Dendritic cell treated with granulocyte-macrophage colony-stimulating factor and Interleukin-4, amounts not matched to agents 40 ng/mL and 50 ng/mL, for 4 days (primary cell): ENCODE data around the gene PRKG1.

Source experiments
- H3K27ac Mint-ChIP-seq: one replicate; pipeline ENCODE4 v1.8.0; 2022; ENCODE audit warnings: mild to moderate bottlenecking, mixed read lengths
- H3K27me3 Mint-ChIP-seq: one replicate; pipeline ENCODE4 v1.8.0; 2022; ENCODE audit warnings: mild to moderate bottlenecking, mixed read lengths
- H3K36me3 Mint-ChIP-seq: one replicate; pipeline ENCODE4 v1.8.0; 2022; ENCODE audit warnings: low read depth, mixed read lengths
- H3K4me1 Mint-ChIP-seq: one replicate; pipeline ENCODE4 v1.8.0; 2022; ENCODE audit warnings: low read depth, mixed read lengths
- H3K4me3 Mint-ChIP-seq: one replicate; pipeline ENCODE4 v1.8.0; 2022; ENCODE audit warnings: mild to moderate bottlenecking, moderate library complexity, mixed read lengths
- H3K9me3 Mint-ChIP-seq: one replicate; pipeline ENCODE4 v1.8.0; 2022; ENCODE audit warnings: mixed read lengths
- intact Hi-C: fragments of 100-400 bp; cut with micrococcal nuclease; formaldehyde crosslinking; loops from one replicate; pipeline ENCODE4 v1.15.0; 2022

Gene PRKG1

DNA sequence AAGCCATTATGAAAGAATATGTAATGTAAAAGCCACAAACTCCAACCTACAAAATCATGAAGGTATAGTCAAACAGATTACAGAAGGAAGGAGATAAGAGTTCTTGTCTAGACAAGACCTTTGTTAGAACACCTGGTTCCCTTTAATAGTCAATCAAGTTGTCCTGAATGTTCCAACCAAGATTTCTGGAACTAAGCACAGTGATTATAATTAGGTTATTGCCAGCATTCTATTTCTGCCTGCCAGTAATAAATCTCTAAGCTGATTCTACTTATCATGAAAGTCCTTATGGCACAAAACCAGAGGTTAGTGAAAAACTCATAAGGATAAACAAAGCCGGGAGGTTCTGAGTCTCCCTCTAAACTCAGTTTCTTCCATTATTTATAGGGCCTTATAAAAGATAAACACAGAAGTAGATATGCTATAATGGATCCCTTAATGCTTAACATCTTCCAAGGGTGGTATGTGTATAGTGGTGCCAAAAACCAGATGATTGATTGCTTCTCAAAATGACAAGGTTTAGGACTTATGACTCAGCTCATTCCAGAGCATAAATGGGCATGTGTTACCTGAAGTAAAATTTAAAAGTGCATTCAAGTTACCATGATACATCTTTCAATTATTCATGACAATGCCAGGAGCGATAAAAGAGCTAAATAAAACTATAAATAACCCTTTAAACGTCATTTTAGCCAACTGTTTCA lies 387.9 kb downstream of the PRKG1 start:
- no peaks in the 10 kb centered on the region for H3K4me1 Mint-ChIP-seq
- intact Hi-C loops = no loop called here
- H3K4me3 Mint-ChIP-seq = no peak overlapping the region
- H3K9me3 Mint-ChIP-seq = no peaks in the 10 kb centered on the region
- no peaks in the 10 kb centered on the region for H3K27me3 Mint-ChIP-seq
- H3K36me3 Mint-ChIP-seq = no peaks in the 10 kb centered on the region
- H3K27ac Mint-ChIP-seq = no peak overlapping the region

DNA sequence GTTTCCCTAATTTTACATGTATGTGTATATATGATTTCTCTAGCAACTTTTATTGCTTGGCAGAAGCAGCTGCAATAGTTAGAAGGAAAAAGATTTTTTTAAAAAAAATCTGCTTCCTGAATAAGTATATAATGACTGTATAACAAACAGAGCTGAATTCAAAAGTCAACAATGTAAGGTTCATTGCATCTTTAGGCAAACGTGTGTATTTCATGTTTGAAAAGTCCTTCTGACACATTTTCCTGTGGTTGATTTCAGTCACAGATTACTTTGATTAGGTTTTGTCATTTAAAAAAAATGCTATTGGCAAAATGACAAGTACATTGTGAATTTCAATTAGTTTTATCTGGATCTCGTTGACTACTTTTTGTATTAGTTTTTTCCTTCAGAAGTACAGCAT lies 394.1 kb downstream of the PRKG1 start:
- H3K4me1 Mint-ChIP-seq = no peaks in the 10 kb centered on the region
- intact Hi-C loops = no loop called here

DNA sequence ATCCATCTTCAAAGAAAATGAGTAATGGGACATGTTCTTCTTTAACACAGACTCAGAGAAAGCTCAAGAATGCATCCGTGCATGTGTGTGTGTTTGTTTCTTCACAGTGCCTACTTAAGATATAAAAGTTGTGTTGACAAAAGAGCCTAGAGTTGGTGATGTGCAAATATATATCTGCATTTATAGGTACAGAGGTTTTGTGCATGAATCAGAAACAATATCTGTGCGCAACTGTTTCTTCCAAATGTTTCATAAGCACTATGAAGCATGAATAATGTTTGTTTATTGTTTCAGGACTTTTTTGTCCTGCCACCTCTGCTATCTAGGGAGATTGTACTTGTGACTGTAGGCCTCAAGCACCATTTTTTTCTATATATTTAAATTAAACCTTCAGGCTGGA lies 395.4 kb downstream of the PRKG1 start:
- H3K36me3 Mint-ChIP-seq = no peaks in the 10 kb centered on the region
- intact Hi-C loops = no loop called here
- H3K27me3 Mint-ChIP-seq = no peaks in the 10 kb centered on the region
- no peaks in the 10 kb centered on the region for H3K4me1 Mint-ChIP-seq
- H3K9me3 Mint-ChIP-seq = no peaks in the 10 kb centered on the region
- H3K27ac Mint-ChIP-seq = no peak overlapping the region
- no peak overlapping the region for H3K4me3 Mint-ChIP-seq

More for the DNA sequence above, 394.1 kb downstream of the PRKG1 start:
- Mint-ChIP-seq H3K9me3 (no peaks in the 10 kb centered on the region), H3K27ac (no peak overlapping the region), H3K36me3 (no peaks in the 10 kb centered on the region), H3K4me3 (no peak overlapping the region), H3K27me3 (no peaks in the 10 kb centered on the region)

DNA sequence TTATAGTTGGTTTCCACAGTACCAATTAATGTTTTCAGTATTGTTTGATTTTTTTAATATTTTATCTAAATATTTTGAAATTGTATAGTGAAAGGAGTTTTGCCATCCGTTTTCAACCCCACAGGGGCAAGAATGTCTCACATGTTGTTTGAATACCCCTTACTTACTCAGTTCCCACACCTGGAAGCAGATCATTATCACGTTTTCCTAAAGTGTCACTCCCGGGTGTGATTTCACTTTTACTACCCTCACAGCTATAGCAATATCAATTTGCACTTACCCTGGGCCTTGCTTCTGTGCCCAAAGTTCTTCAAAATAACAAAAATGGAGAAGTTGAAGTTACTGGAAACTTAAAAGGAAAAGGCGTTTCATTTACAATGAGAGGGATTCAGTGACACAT lies 397.0 kb downstream of the PRKG1 start:
- intact Hi-C loops = no loop called here
- Mint-ChIP-seq H3K4me1 (no peaks in the 10 kb centered on the region), H3K9me3 (no peaks in the 10 kb centered on the region), H3K4me3 (no peak overlapping the region), H3K27me3 (no peaks in the 10 kb centered on the region), H3K36me3 (no peaks in the 10 kb centered on the region), H3K27ac (no peak overlapping the region)

DNA sequence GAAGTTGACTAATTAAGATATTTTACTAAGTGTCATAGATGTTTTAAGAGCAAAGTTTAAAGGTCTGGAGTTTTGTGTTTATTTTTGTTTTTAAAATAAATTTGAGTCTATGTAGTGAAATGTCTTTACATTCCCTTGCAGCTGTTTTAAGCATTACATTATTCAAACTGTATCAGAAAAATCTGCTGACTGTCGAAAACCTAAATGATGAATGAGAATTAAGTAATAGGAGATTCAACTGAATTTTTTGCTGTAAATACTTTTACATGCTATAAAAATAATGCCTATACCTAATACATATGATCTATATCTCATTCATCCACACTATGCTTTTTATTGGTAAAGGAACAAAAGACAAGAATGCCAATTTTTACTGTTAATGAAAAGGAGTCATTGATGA lies 397.9 kb downstream of the PRKG1 start:
- H3K27ac Mint-ChIP-seq = no peak overlapping the region
- intact Hi-C loops = no loop called here
- H3K4me1 Mint-ChIP-seq = no peaks in the 10 kb centered on the region
- no peaks in the 10 kb centered on the region for H3K9me3 Mint-ChIP-seq
- H3K27me3 Mint-ChIP-seq = no peaks in the 10 kb centered on the region
- no peak overlapping the region for H3K4me3 Mint-ChIP-seq
- no peaks in the 10 kb centered on the region for H3K36me3 Mint-ChIP-seq

DNA sequence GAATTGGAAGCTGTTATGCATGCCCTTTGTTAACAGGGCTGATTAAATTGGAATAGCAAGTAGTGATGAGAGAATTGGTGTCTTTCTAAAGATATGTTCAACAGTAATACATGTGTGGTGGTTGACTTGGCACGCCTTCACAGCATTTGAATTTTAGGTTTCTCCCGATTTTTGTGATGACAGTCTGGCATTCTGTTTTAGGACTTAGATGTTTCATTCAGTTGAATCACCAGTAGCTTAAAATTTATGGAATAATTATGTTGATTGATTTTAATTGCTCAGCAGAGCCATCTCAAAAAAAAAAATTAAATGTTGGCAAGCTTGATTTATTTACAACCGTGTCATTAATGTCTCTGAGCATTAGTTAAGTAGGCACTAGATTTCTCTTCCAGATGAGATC lies 405.4 kb downstream of the PRKG1 start:
- no peaks in the 10 kb centered on the region for H3K27me3 Mint-ChIP-seq
- H3K4me3 Mint-ChIP-seq = no peak overlapping the region
- intact Hi-C loops = no loop called here
- H3K9me3 Mint-ChIP-seq = peaks cover 15% of the 10 kb centered on the region
- H3K4me1 Mint-ChIP-seq = no peaks in the 10 kb centered on the region
- H3K27ac Mint-ChIP-seq = no peak overlapping the region
- H3K36me3 Mint-ChIP-seq = no peaks in the 10 kb centered on the region

DNA sequence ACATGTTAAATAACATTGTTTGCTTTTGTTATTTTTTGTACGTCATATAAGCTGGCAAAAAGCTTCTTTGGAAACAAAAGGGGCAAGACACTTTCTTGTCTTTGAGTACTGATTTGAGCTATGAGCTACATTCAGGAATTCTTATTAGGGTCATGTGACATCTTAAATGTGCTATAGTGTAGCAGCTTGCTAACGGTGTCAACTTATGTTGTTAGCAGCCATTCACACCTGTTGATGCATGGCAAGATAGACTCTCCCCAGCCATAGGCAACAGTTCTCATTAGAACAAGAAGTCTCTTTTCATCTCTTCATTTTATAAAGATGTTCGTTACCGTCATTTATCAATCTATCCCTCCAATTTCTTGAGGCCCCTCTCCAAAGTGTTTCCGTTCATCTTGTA lies 411.4 kb downstream of the PRKG1 start:
- Mint-ChIP-seq H3K27me3 (no peaks in the 10 kb centered on the region), H3K36me3 (no peaks in the 10 kb centered on the region), H3K9me3 (peaks cover 15% of the 10 kb centered on the region), H3K4me1 (no peaks in the 10 kb centered on the region), H3K27ac (no peak overlapping the region), H3K4me3 (no peak overlapping the region)
- intact Hi-C loops = no loop called here

DNA sequence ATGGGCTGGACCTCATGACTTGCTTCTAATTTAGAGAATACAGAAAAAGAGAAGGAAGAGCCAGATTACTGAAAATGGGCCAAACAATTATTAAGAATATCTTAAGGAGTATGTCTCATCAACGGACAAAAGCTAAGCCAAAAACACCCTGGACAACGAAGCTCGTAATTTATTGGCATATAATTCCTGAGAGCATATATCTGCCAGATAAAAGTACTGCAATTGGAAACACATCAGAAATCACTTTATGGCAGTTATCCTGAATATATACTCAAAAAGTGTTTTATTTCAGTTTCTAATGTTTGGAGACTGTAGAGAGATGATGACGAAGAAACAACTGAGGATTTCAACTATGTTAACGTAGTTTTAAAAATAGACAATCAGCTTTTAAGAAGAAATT lies 413.3 kb downstream of the PRKG1 start:
- Mint-ChIP-seq H3K9me3 (peaks cover 11% of the 10 kb centered on the region), H3K27me3 (no peaks in the 10 kb centered on the region), H3K36me3 (no peaks in the 10 kb centered on the region), H3K27ac (no peak overlapping the region), H3K4me1 (no peaks in the 10 kb centered on the region), H3K4me3 (no peak overlapping the region)
- intact Hi-C loops = no loop called here

DNA sequence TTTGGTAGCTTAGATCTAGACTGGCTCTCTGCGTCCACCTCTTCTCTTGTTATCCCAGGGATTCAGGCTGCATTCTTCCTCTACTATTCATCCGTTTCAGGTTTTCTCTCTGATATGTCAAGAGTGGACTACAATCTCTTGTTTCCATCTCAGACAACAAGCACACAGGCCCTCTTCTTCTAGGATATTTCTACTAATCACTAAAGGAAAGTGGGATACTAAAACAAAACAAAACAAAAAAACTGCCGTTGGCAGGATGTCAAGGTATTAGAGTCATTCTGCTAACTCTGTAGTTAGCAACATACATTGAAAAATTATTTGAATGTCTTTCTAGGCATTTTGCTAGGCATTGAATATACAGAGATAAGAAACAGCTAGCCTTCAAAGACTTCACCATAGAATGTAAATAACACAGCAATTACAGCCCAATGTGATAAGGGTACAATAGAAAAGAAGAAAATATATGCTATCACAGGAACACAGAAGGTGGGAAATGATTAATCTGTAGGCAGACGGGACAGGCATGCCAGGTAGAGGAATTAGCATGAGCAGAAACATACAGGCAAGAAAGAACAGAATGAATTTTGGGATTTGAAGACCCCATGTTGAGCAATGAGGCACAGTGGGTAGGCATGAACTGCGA lies 414.6 kb downstream of the PRKG1 start:
- H3K4me1 Mint-ChIP-seq = no peaks in the 10 kb centered on the region
- intact Hi-C loops = no loop called here
- no peaks in the 10 kb centered on the region for H3K9me3 Mint-ChIP-seq
- no peak overlapping the region for H3K4me3 Mint-ChIP-seq
- H3K27me3 Mint-ChIP-seq = no peaks in the 10 kb centered on the region
- no peak overlapping the region for H3K27ac Mint-ChIP-seq
- no peaks in the 10 kb centered on the region for H3K36me3 Mint-ChIP-seq

DNA sequence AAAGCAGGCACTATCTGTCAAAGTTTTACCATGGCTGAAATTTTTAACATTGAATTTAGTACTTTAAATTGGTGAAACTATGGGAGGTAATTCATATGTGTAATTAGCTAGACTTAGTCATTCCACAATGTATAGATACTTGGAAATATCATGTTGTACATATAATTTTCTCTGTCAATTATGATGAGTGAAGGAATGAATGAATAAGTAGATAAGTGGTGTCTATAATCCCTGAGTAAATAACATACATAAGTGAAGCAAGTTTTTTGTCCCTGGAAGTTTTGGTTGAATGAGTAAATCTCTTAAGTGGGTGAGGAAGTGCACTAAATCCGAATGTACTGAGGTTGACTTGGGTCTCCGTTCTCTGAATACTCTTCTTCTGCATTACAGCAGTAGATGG lies 424.1 kb downstream of the PRKG1 start:
- Mint-ChIP-seq H3K27me3 (no peaks in the 10 kb centered on the region), H3K36me3 (no peaks in the 10 kb centered on the region), H3K27ac (no peak overlapping the region), H3K9me3 (no peaks in the 10 kb centered on the region), H3K4me1 (no peaks in the 10 kb centered on the region), H3K4me3 (no peak overlapping the region)
- intact Hi-C loops = no loop called here

DNA sequence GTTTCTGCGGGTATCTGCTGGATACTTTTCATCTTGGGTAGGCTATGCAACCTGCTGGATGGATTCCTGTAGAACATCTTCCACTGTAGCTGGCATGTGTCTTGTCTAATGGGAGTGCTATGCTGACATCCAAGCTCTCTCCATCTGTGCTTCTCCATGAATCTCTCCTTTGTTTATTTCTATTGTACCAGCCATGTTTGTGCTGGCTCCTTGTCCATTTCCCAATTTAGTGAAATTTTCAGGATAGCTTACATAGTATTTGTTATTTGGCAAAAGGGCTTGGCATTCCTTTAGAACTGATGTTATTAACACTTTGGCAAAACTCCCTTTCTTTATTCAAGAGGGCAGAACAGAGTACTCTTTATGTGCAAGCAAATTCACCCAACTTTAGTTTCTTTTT lies 427.1 kb downstream of the PRKG1 start:
- no peaks in the 10 kb centered on the region for H3K4me1 Mint-ChIP-seq
- H3K4me3 Mint-ChIP-seq = no peak overlapping the region
- no peak overlapping the region for H3K27ac Mint-ChIP-seq
- no peaks in the 10 kb centered on the region for H3K36me3 Mint-ChIP-seq
- H3K27me3 Mint-ChIP-seq = no peaks in the 10 kb centered on the region
- intact Hi-C loops = no loop called here
- H3K9me3 Mint-ChIP-seq = no peaks in the 10 kb centered on the region

DNA sequence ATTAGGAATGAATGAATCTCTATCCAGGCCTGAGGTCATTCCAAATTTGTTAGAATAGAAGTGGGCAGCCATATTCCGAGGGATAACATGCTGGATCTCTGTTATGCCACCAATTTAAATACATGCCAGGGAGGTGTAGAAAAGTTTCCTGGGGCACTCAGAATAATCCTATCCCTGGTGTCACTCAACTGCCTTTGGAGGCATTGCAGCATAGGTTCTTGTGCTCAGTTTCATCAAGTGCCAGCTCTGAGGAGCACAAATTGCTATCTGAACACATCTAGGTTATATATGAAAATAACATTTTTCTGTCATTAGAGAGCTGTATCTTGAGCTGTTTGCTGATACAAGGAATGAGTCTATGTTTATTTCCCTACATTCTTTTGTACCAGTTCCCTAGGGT lies 427.8 kb downstream of the PRKG1 start:
- no peaks in the 10 kb centered on the region for H3K36me3 Mint-ChIP-seq
- intact Hi-C loops = no loop called here

DNA sequence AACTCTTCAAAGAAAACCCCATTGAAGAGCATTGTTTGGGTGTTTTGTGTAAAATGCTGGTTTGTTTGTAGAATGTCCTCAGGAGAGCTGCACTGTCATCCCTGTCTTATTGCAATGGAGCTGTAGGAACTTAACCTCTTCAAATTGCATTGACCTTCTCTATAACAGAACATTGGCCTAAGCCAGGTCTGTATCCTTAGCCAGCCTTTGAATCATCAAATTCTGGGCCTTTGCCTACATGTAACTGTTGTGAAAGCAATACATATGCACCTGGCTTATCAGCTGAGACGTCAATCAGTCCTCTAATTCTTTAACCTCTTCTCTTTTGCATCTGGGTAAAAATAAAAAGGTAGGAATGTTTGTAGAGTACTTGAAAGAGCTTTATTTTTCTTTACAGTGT lies 429.1 kb downstream of the PRKG1 start:
- Mint-ChIP-seq H3K27ac (no peak overlapping the region), H3K9me3 (no peaks in the 10 kb centered on the region), H3K4me3 (no peak overlapping the region), H3K4me1 (no peaks in the 10 kb centered on the region), H3K27me3 (no peaks in the 10 kb centered on the region), H3K36me3 (no peaks in the 10 kb centered on the region)
- intact Hi-C loops = no loop called here

More for the DNA sequence above, 427.8 kb downstream of the PRKG1 start:
- Mint-ChIP-seq H3K27ac (no peak overlapping the region), H3K27me3 (no peaks in the 10 kb centered on the region), H3K4me3 (no peak overlapping the region), H3K4me1 (no peaks in the 10 kb centered on the region), H3K9me3 (no peaks in the 10 kb centered on the region)

DNA sequence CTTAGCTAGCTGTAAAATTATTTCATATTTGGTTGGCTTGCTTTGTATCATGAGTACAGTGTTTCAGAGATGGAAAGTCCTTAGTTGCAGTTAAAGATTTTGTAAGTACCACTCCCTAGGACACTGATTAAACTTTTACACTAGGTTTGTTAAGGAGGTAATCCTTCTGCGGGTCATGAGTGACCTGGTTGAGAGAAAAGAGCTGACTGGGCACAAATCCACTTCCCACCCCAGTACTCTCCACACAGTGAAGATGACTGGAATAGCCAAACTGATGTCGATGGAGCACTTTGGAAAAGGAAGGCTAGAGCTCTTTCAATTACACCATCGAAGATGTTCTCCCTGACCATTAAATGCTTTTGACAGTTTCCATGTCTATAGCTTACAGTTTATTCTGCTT lies 433.2 kb downstream of the PRKG1 start:
- Mint-ChIP-seq H3K27ac (no peak overlapping the region), H3K27me3 (no peaks in the 10 kb centered on the region), H3K4me3 (no peak overlapping the region), H3K36me3 (no peaks in the 10 kb centered on the region), H3K9me3 (no peaks in the 10 kb centered on the region), H3K4me1 (no peaks in the 10 kb centered on the region)
- intact Hi-C loops = no loop called here

DNA sequence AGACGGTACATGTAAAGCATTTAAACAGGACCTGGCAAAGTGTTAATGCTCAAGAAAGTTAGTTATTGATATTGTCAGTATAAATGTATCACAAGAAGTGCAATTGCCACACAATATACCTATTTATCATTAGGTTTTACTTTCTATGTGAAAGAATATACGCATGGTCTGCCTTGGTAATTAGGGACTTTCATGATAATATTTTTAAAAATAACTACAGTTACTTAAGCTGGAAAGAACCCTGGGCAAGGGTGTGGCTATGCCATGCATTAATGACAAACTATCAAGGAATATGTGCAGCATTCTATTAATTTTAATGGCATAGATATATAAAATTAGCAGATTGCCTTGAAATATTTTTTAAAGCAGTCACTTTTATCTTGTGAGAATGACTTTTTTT lies 433.9 kb downstream of the PRKG1 start:
- H3K27me3 Mint-ChIP-seq = no peaks in the 10 kb centered on the region
- H3K36me3 Mint-ChIP-seq = no peaks in the 10 kb centered on the region
- H3K9me3 Mint-ChIP-seq = no peaks in the 10 kb centered on the region
- H3K4me3 Mint-ChIP-seq = no peak overlapping the region
- no peaks in the 10 kb centered on the region for H3K4me1 Mint-ChIP-seq
- intact Hi-C loops = no loop called here
- no peak overlapping the region for H3K27ac Mint-ChIP-seq
